HepG2 (cell line): ENCODE data around the gene MUC4.

Experiments used
- CHCHD3 ChIP-seq: sonication (generic); formaldehyde crosslinking; IDR thresholded peaks from 2 replicates; pipeline ENCODE4 v1.8.0; 2022; ENCODE audit warnings: mild to moderate bottlenecking, missing genetic modification reagents, moderate library complexity
- CTCF ChIP-seq: sonication (generic); formaldehyde crosslinking; IDR thresholded peaks from 2 replicates; pipeline ENCODE4 v1.5.0; 2020; ENCODE audit warnings: mild to moderate bottlenecking, missing genetic modification reagents, moderate library complexity
- E2F5 ChIP-seq: sonication (generic); formaldehyde crosslinking; conservative IDR thresholded peaks from 2 replicates; pipeline ENCODE4 v1.4.0; 2020; ENCODE audit warnings: missing genetic modification reagents
- ELF4 ChIP-seq: sonication (generic); formaldehyde crosslinking; IDR thresholded peaks from 2 replicates; pipeline ENCODE4 v1.5.0; 2020; ENCODE audit warnings: missing genetic modification reagents, mild to moderate bottlenecking, moderate library complexity, borderline replicate concordance
- GATAD2A ChIP-seq: IDR thresholded peaks from 2 replicates; pipeline ENCODE4 v1.6.1; 2016
- ZNF138 ChIP-seq: sonication (generic); formaldehyde crosslinking; IDR thresholded peaks from 2 replicates; pipeline ENCODE4 v1.5.0; 2020; ENCODE audit warnings: mild to moderate bottlenecking, low read depth, missing genetic modification reagents
- ZNF317 ChIP-seq: sonication (generic); formaldehyde crosslinking; IDR thresholded peaks from 2 replicates; pipeline ENCODE4 v1.5.0; 2020; ENCODE audit warnings: mild to moderate bottlenecking, missing genetic modification reagents
- TF ChIP-seq, protein P1 (sequence below): sonication (generic); formaldehyde crosslinking; IDR thresholded peaks from 2 replicates; pipeline ENCODE4 v1.5.0; 2020; ENCODE audit warnings: mild to moderate bottlenecking, missing genetic modification reagents, borderline replicate concordance

- TF ChIP-seq ZNF317 (CRISPR knock-in tag): no peak
- no peak for TF ChIP-seq ELF4 (CRISPR knock-in tag)
- no peak for TF ChIP-seq CTCF (CRISPR knock-in tag)
- no peak for TF ChIP-seq E2F5 (CRISPR knock-in tag)
- TF ChIP-seq ZNF138 (CRISPR knock-in tag): no peak
- TF ChIP-seq GATAD2A (CRISPR knock-in tag): no peak
- TF ChIP-seq, protein P1, sequence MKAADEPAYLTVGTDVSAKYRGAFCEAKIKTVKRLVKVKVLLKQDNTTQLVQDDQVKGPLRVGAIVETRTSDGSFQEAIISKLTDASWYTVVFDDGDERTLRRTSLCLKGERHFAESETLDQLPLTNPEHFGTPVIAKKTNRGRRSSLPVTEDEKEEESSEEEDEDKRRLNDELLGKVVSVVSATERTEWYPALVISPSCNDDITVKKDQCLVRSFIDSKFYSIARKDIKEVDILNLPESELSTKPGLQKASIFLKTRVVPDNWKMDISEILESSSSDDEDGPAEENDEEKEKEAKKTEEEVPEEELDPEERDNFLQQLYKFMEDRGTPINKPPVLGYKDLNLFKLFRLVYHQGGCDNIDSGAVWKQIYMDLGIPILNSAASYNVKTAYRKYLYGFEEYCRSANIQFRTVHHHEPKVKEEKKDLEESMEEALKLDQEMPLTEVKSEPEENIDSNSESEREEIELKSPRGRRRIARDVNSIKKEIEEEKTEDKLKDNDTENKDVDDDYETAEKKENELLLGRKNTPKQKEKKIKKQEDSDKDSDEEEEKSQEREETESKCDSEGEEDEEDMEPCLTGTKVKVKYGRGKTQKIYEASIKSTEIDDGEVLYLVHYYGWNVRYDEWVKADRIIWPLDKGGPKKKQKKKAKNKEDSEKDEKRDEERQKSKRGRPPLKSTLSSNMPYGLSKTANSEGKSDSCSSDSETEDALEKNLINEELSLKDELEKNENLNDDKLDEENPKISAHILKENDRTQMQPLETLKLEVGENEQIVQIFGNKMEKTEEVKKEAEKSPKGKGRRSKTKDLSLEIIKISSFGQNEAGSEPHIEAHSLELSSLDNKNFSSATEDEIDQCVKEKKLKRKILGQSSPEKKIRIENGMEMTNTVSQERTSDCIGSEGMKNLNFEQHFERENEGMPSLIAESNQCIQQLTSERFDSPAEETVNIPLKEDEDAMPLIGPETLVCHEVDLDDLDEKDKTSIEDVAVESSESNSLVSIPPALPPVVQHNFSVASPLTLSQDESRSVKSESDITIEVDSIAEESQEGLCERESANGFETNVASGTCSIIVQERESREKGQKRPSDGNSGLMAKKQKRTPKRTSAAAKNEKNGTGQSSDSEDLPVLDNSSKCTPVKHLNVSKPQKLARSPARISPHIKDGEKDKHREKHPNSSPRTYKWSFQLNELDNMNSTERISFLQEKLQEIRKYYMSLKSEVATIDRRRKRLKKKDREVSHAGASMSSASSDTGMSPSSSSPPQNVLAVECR (CRISPR knock-in tag): no peak
- no peak for TF ChIP-seq CHCHD3 (CRISPR knock-in tag)
These were observed 48.7 kb upstream of the MUC4 start for GRCh38 chr3:195860456-195860855.
